Smooth muscle cell of the brain vasculature (primary cell): ENCODE results near the gene RBM4B.

Experiments used
- DNase-seq: peaks from one replicate; pipeline ENCODE4 v3.0.0-alpha.2; 2012; ENCODE audit warnings: low read depth, low spot score

Gene RBM4B

GRCh38 chr11:66707486-66707885 lies 29.8 kb upstream of the RBM4B start:
- DNase-seq = no peak

DNA sequence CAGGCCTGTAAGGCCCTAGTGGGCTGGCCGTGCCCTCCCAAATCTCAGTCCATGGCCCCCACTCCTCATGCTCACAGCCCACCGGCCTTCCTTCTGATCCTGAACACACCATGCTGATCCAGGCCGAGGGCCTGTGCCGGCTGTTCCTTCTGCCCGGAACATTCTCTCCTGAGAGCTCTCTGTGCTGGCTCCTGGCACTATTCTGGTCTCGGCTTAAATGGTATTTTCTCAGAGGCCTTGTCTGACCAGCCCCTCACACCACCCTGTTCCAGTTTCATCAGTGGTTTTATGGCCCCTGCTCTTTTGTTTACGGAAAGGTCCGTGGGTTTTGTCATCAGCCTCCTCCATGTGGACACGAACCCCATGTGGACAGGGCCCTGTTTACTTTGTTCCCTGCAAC lies 29.3 kb upstream of the RBM4B start:
- no peak for DNase-seq

GRCh38 chr11:66705587-66706335 lies 28.1 kb upstream of the RBM4B start:
- DNase-seq = no peak

GRCh38 chr11:66704659-66705360 lies 27.1 kb upstream of the RBM4B start:
- DNase-seq = no peak

- DNase-seq = no peak
Observed at GRCh38 chr11:66701432-66702240, 23.9 kb upstream of the RBM4B start.

GRCh38 chr11:66700742-66701141 lies 23.1 kb upstream of the RBM4B start:
- no peak for DNase-seq

GRCh38 chr11:66700337-66700736 lies 22.6 kb upstream of the RBM4B start:
- no peak for DNase-seq

DNA sequence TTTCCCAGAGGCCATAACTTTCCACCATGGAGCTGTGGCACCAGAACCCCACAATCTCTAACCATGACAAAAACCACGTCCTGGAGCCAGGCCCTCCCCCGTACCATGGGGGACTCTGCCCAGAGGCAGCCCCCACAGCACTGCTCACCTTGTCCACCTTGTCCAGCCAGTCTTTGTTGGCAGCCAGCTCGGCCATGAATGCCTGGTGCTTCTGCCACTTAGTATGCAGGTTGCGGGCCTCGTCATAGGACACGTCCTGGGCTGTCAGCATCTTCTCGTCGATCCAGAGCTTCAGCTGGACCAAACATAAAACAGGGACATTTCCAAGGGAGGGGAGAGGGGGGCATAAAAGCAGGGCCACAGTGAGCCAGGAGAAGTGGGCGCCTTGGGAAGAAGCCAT lies 20.8 kb upstream of the RBM4B start:
- DNase-seq = no peak

DNA sequence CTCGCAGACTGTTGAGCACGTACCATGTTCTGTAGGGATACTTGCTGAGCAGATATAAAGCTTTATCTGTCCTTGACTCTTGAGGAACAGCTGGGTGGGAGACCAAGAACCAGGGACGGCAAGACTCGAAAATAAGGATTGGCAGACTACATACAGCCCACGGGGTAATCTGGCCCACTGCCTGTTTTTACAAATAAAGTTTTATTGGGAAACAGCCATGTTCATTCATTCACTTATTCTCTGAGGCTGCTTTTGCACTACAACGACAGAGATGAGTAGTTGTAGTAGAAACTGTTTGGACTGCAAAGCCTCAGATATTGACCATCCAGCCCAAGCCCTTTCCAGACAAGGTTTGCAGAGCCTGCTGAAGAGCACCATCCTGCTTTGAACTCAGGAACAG lies 20.3 kb upstream of the RBM4B start:
- DNase-seq = no peak

GRCh38 chr11:66696146-66696545 lies 18.5 kb upstream of the RBM4B start:
- DNase-seq = no peak

DNA sequence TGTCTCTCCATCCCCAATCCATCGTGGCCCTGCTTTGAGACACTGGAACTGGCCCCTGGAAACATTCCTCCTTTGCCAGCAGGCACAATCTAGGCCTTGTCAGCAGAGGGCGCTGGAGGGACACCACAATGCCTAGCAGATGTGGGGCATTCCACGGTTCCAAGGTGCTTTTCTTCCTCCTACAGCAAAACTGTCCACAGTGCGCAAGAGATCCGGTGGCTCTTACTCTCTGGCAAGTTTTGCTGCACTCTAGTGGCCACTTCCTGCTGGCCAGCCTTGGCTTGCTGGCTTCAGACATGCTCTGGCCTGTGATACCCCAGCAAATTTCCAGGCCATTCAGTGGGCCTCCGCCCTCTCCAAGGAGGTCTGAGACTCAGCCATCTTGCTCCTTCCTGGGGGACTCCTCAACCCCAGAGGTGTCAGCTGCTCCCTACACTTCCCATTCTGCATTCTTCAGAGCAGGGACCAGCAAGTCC lies 17.1 kb upstream of the RBM4B start:
- DNase-seq = peak; percentile 93

DNA sequence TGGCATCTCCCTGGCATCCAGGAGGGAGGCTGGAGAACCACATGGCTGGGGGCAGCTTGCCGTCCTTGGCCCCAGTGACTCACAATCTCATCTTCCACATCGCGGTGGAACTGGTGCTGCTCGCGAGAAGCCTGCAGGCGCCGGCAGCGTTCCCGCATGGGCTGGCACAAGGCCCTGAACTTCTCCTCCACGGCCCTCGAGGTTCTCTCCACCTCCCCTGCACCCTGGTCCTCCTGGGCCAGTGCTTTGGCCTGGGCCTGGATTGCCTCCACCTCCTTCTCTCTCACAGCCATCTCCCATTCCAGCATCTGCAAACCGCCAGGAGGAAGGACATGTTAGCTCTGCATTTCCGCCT lies 16.3 kb upstream of the RBM4B start:
- no peak for DNase-seq

DNA sequence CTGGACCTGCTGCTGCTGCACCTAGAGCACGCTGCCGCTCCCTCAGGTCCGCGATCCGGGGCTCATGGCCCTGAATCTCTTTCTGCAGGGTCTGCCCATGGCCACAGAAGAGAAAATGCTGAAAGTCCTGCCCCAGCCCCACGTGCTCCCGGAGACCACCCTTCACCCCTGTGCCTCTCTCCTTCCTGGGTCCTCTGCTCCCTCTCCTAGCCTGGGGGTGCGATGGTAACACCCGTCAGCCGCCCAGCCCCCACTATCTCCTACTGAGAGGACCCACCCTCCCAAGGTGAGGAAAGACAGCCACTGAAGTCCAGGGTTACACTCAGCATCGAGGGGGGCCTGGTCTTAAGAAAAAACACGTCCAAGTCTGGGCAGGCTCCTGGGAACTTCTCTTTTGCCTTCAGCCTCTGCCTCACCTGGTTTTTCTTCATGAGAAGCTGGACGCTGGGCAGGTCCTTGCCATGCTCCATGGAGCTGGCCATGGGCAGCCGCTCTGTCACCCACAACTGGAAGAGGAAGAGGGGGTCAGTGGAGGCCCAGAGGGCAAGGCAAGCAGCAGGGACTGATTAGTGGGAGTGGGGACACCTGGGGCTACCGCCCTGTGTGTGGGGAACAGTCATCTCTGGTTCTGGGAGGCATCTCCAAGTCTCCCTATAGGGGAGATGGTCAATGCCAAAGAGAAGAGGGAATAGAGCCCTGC lies 15.8 kb upstream of the RBM4B start:
- no peak for DNase-seq

DNA sequence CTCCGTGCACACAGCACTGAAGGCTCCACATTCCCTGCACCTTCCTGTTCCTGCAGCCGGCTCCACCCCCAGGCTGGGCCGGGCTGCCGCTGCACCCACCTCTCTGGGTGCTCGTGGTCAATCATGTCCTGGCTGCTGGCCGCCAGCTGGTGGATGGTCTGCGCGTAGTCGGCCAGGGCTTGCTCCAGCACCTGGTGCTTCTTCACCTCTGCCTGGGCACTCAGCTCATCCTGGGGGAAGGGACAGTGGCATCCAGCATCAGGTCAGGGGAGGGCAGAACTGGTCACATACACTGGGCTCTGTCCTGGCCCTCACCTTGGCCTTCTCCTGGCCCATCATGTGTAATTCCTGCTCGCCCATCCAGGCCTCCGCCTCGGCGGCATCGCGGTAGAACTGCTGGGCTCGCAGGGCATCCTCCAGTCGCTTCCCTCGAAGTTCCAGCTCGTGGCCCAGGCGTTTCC lies 15.2 kb upstream of the RBM4B start:
- no peak for DNase-seq

GRCh38 chr11:66692446-66692845 lies 14.8 kb upstream of the RBM4B start:
- DNase-seq = no peak

DNA sequence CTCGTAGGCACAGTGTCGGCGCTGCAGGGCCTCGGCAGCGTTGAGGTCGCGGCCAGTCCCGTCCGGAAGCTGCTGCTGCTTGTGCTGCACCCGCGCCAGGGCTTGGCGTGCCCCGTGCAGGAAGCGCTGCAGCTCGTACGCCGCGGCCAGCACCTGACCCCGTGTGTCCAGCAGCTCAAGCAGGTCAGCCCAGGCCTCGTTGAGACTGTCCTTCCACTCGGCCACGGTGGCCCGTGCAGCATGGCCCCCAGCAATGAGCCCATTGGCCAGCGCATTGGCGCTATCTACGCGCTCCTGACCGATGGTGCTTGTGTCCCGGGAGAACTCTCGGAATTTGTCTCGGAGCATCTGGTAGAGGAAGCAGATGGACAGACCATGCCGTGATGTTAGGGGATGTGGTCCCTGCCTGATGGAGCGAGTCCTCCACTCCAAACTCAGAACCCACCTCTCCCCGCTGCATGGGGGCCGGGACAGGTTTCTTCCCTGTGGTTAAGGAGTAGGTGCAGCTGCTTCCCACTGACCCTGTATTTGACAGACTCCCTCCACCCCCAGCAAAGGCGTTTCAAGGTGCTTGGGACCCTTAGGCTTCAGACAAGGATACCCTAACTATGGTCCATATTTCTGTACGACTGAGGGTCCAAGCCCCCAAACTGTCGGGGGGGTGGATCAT lies 13.8 kb upstream of the RBM4B start:
- no peak for DNase-seq

GRCh38 chr11:66689661-66690590 lies 12.2 kb upstream of the RBM4B start:
- DNase-seq = no peak

- no peak for DNase-seq
Observed at GRCh38 chr11:66688561-66689534, 11.2 kb upstream of the RBM4B start.

DNA sequence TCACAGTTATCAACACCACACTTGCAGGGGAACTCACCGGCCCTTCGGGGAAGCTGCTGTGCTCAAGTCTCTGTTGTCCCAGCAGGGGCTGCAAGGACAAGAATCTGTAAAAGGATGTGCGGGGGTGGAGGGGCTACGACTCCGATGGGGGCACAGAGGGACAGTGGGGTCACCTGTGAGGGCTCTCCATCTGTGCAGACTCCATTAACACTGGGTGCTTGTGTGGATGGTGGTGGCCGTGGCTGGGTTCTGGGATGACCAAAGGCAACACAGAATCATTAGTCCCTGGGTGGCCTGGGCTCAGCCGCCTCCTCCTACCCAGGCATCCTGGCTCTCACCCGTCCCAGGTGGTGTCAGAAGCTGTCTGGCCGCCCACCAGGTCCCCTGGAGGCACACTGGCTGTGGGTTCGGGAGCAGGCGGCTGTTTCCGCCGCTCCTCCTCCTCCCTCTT lies 10.2 kb upstream of the RBM4B start:
- no peak for DNase-seq
